Left lung (tissue), 10 donors: ENCODE data around the gene ADNP2. TPM values are rescaled to one million over a fixed set of nuclear protein-coding genes. Genes with fewer than 3 reads are reported as not detected.

Experiments
- ATAC-seq: fragments of 200-7000 bp; cut with Tn5 transposase; one replicate; pipeline ENCODE4 v1.9.1; 2020; ENCODE audit warnings: moderate library complexity
- DNase-seq, 4 donors: peaks; one replicate each; pipeline ENCODE4 v3.0.0-alpha.2; 2013 to 2020
- H3K27ac ChIP-seq, 2 donors: fragments of 200-600 bp; sonication (generic) in 1 of 2; one replicate each; pipeline versions ENCODE4 v1.5.0 to v1.8.0; 2020 to 2021
- H3K27me3 ChIP-seq, 2 donors: fragments of 200-600 bp; sonication (generic) in 1 of 2; one replicate each; pipeline versions ENCODE4 v1.5.0 to v1.8.0; 2020 to 2021
- H3K36me3 ChIP-seq, 2 donors: fragments of 200-600 bp; sonication (generic) in 1 of 2; one replicate each; pipeline versions ENCODE4 v1.5.0 to v1.8.0; 2020 to 2021
- H3K4me1 ChIP-seq, 2 donors: fragments of 200-600 bp; one replicate each; pipeline ENCODE4 v1.8.0; 2021
- H3K4me3 ChIP-seq, 2 donors: fragments of 200-600 bp; sonication (generic) in 1 of 2; one replicate each; pipeline versions ENCODE4 v1.5.0 to v1.8.0; 2020 to 2021; ENCODE audit warnings: mild to moderate bottlenecking in 1 of 2
- H3K9me3 ChIP-seq, 2 donors: fragments of 200-600 bp; sonication (generic) in 1 of 2; one replicate each; pipeline versions ENCODE4 v1.5.0 to v1.8.0; 2020 to 2021
- CTCF ChIP-seq, 2 donors: fragments of 200-600 bp; sonication (generic) in 1 of 2; IDR thresholded peaks; one replicate each; pipeline versions ENCODE4 v1.5.0 to v1.8.0; 2021; ENCODE audit warnings: antibody characterized with exemption in 2 of 2
- intact Hi-C, 2 donors: fragments of 100-400 bp; cut with DNase I; formaldehyde crosslinking; loops; one replicate each; pipeline versions ENCODE4 v1.11.2 to v1.14.2; 2022
- polyA plus RNA-seq, 6 donors: library from polyadenylated mRNA; unstranded; fragments of 120-200 nt; gene quantifications; one replicate each; pipeline ENCODE4 v1.2.1, GENCODE V29; 2013; ENCODE audit not compliant: insufficient read length in 6 of 6
- total RNA-seq, 2 donors: library from RNA; stranded (reverse); fragmentation: NEBNext Ultra II Directional; extraction: Animal tissue kit (Norgen Biotek cat#: 25700); gene quantifications; one replicate each; pipeline ENCODE4 v1.2.1, GENCODE V29; 2021
- donor health status: DM: no; HTN: yes; CAD: no.
- donor health status: DM: no; HTN: no; CAD: no.

Gene ADNP2
- total and polyA plus RNA-seq, 8 donors, result 13.5 to 22.6 (median 19.6) TPM

- intact Hi-C loops, result no loop called here
- ATAC-seq (no peak), DNase-seq (no peak)
- Histone ChIP-seq H3K27me3 (no peaks in the 10 kb centered on the region), H3K4me3 (no peak overlapping the region), H3K36me3 (no peaks in the 10 kb centered on the region), H3K9me3 (peaks cover 0 to 12% of the 10 kb centered on the region in 2 donors), H3K4me1 (no peaks in the 10 kb centered on the region), H3K27ac (no peak overlapping the region)
- TF ChIP-seq CTCF (IDR thresholded peaks at IDR 0.05), result no peak
Observed at GRCh38 chr18:80074697-80075096, 34.4 kb upstream of the ADNP2 start.

- H3K9me3 ChIP-seq, result peaks cover 0 to 12% of the 10 kb centered on the region in 2 donors
- ATAC-seq (no peak), DNase-seq (no peak)
- no peaks in the 10 kb centered on the region for H3K4me1 ChIP-seq
- H3K4me3 ChIP-seq, result no peak overlapping the region
- H3K27me3 ChIP-seq, result no peaks in the 10 kb centered on the region
- no peaks in the 10 kb centered on the region for H3K36me3 ChIP-seq
- no peak overlapping the region for H3K27ac ChIP-seq
- TF ChIP-seq CTCF (IDR thresholded peaks at IDR 0.05), result no peak
- intact Hi-C loops, result no loop called here
Observed at GRCh38 chr18:80075940-80076339, 33.1 kb upstream of the ADNP2 start.

DNA sequence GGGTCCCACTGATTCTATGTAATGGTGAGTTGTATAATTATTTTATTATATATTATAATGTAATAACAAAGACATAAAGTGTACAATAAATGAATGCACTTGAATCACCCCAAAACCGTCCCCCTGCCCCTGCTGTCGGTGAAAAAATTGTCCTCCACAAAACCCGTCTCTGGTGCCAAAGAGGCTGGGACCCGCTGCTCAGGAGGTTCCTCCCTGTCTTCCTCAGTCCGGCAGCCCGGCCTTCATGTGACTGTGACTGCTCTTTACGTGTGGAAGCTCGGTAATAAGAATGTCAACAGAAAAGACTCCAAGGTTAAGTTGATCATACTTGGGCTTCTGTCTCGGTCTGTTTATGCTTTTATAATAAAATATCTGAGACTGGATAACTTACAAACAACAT lies 32.7 kb upstream of the ADNP2 start:
- H3K4me1 ChIP-seq, result no peaks in the 10 kb centered on the region
- no peak for DNase-seq
- no peak overlapping the region for H3K4me3 ChIP-seq
- H3K27ac ChIP-seq, result no peak overlapping the region
- intact Hi-C loops, result no loop called here
- TF ChIP-seq CTCF (IDR thresholded peaks at IDR 0.05), result no peak
- H3K9me3 ChIP-seq, result peaks cover 0 to 12% of the 10 kb centered on the region in 2 donors
- ATAC-seq, result no peak
- H3K27me3 ChIP-seq, result no peaks in the 10 kb centered on the region
- no peaks in the 10 kb centered on the region for H3K36me3 ChIP-seq

DNA sequence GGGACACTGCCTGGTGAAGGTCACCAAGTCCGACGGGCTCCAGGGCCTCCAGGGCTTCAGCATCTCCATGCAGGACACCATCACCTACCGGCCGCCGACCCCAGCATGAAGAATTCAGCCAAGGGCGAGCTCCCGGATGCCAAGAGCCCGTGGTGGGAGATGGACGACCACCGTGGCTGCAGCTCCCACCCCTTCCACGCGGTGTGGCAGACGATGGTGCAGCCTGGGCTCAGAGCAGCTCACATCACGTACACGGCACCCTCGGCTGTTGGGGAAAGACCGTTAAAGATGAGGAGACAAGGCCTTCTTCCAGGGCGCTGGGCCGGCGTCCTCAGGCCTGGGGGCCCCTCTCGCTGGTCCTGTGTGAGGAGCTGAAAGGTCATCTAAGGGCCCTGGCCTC lies 31.2 kb upstream of the ADNP2 start:
- no peak for TF ChIP-seq CTCF (IDR thresholded peaks at IDR 0.05)
- H3K27ac ChIP-seq, result no peak overlapping the region
- H3K27me3 ChIP-seq, result no peaks in the 10 kb centered on the region
- intact Hi-C loops, result no loop called here
- peaks cover 0 to 12% of the 10 kb centered on the region in 2 donors for H3K9me3 ChIP-seq
- no peaks in the 10 kb centered on the region for H3K36me3 ChIP-seq
- no peak overlapping the region for H3K4me3 ChIP-seq
- DNase-seq (no peak), ATAC-seq (no peak)
- no peaks in the 10 kb centered on the region for H3K4me1 ChIP-seq

- no peaks in the 10 kb centered on the region for H3K27me3 ChIP-seq
- no peaks in the 10 kb centered on the region for H3K4me1 ChIP-seq
- TF ChIP-seq CTCF (IDR thresholded peaks at IDR 0.05), result no peak
- no peak overlapping the region for H3K27ac ChIP-seq
- intact Hi-C loops, result no loop called here
- H3K4me3 ChIP-seq, result no peak overlapping the region
- no peak for DNase-seq
- H3K36me3 ChIP-seq, result no peaks in the 10 kb centered on the region
- ATAC-seq, result no peak
- H3K9me3 ChIP-seq, result peaks cover 0 to 51% of the 10 kb centered on the region in 2 donors
Observed at GRCh38 chr18:80086281-80086680, 22.8 kb upstream of the ADNP2 start.
